SU-DHL-6 (cell line): Measurements from ENCODE around the gene DMBT1.

ENCODE experiments used
- H2AFZ ChIP-seq: fragments of 200-600 bp; sonication (generic); 2 replicates; pipeline ENCODE4 v1.6.1; 2014; ENCODE audit warnings: low read depth, mild to moderate bottlenecking, moderate library complexity, mixed read lengths, antibody characterized with exemption, low read length; ENCODE audit not compliant: severe bottlenecking
- H3F3A ChIP-seq: fragments of 200-600 bp; shearing (Covaris generic); 2 replicates; pipeline ENCODE4 v1.6.0; 2016; ENCODE audit warnings: antibody characterized with exemption, mild to moderate bottlenecking; ENCODE audit not compliant: insufficient read depth
- H3K27ac ChIP-seq: fragments of 200-600 bp; sonication (generic); 2 replicates; pipeline ENCODE4 v1.5.1; 2016; ENCODE audit warnings: low read depth, mild to moderate bottlenecking, low read length, moderate library complexity, mixed read lengths
- H3K27me3 ChIP-seq: fragments of 200-600 bp; sonication (generic), shearing (Covaris generic); 2 replicates; pipeline ENCODE4 v1.6.0; 2014; ENCODE audit warnings: mild to moderate bottlenecking, low read length
- H3K36me3 ChIP-seq: fragments of 200-600 bp; sonication (generic); 2 replicates; pipeline ENCODE4 v1.6.1; 2014; ENCODE audit warnings: mild to moderate bottlenecking, low read length, mixed read lengths
- H3K4me2 ChIP-seq: fragments of 300-600, 200-600 bp; shearing (Covaris generic), sonication (generic); 2 replicates; pipeline ENCODE4 v1.6.0; 2014; ENCODE audit warnings: low read length, low read depth, mild to moderate bottlenecking; ENCODE audit not compliant: poor library complexity, severe bottlenecking
- H3K4me3 ChIP-seq: fragments of 200-600 bp; sonication (generic); 2 replicates; pipeline ENCODE4 v1.5.1; 2014; ENCODE audit warnings: antibody characterized with exemption, low read length, mild to moderate bottlenecking, mixed read lengths; ENCODE audit not compliant: insufficient read depth, poor library complexity, severe bottlenecking
- H3K79me2 ChIP-seq: fragments of 200-600 bp; sonication (generic); 2 replicates; pipeline ENCODE4 v1.6.1; 2014; ENCODE audit warnings: mild to moderate bottlenecking, low read length, moderate library complexity; ENCODE audit not compliant: insufficient read depth
- H3K9ac ChIP-seq: fragments of 200-600 bp; sonication (generic); 2 replicates; pipeline ENCODE4 v1.7.0; 2014; ENCODE audit warnings: mild to moderate bottlenecking, low read length
- H3K9me2 ChIP-seq: fragments of 200-600 bp; sonication (generic); replicated peaks from 2 replicates; pipeline ENCODE4 v1.6.1; 2014; ENCODE audit warnings: low read length; ENCODE audit not compliant: insufficient read depth
- H3K9me3 ChIP-seq: fragments of 200-600 bp; sonication (generic); 2 replicates; pipeline ENCODE4 v1.6.1; 2014; ENCODE audit warnings: low read length, mixed read lengths; ENCODE audit not compliant: insufficient read depth
- H4K20me1 ChIP-seq: fragments of 200-600 bp; sonication (generic); 2 replicates; pipeline ENCODE4 v1.6.1; 2014; ENCODE audit warnings: low read depth, mild to moderate bottlenecking, antibody characterized with exemption, low read length, moderate library complexity, mixed read lengths
- EZH2phosphoT487 ChIP-seq: fragments of 200-600 bp; sonication (generic), shearing (Covaris generic); conservative IDR thresholded peaks from 2 replicates; pipeline ENCODE4 v1.6.1; 2018; ENCODE audit warnings: mild to moderate bottlenecking, antibody characterized with exemption, low read length, moderate library complexity, mixed read lengths
- TF ChIP-seq, protein P1 (sequence below): fragments of 200-600 bp; sonication (generic); IDR thresholded peaks from one replicate; pipeline ENCODE4 v1.5.1; 2017; ENCODE audit warnings: antibody characterized with exemption, mild to moderate bottlenecking, low read length, moderate library complexity; ENCODE audit not compliant: insufficient read depth, poor library complexity, severe bottlenecking

Gene DMBT1

DNA sequence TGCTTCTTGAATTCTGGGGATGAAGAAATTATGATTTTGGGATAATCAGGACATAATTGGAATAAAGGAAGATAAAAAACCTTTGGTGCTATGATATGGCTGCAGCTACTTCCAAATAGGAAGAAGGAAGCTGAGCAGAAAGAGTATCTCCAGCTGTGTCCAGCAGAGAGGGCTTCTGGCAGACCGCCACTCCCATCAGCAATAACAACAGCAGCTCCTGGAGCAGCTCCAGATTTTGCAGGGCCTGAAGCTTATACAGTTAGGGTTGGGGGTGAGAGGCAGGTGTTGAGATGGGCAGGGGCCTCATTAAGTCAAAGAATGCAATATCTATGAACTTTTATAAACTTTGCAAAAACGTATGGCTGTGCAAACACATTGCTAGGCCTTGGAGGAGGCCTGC is 76.8 kb downstream of the DMBT1 start:
- no peaks in the 10 kb centered on the region for H3K79me2 ChIP-seq
- no peak overlapping the region for H3K4me2 ChIP-seq
- H3K9ac ChIP-seq = no peak overlapping the region
- no peaks in the 10 kb centered on the region for H3F3A ChIP-seq
- no peak overlapping the region for H3K27ac ChIP-seq
- no peak overlapping the region for H2AFZ ChIP-seq
- H3K27me3 ChIP-seq = no peaks in the 10 kb centered on the region
- no peak overlapping the region for H3K4me3 ChIP-seq
- H3K9me2 ChIP-seq = no peaks in the 10 kb centered on the region
- H3K9me3 ChIP-seq = no peaks in the 10 kb centered on the region
- no peak for TF ChIP-seq EZH2phosphoT487
- TF ChIP-seq, protein P1, sequence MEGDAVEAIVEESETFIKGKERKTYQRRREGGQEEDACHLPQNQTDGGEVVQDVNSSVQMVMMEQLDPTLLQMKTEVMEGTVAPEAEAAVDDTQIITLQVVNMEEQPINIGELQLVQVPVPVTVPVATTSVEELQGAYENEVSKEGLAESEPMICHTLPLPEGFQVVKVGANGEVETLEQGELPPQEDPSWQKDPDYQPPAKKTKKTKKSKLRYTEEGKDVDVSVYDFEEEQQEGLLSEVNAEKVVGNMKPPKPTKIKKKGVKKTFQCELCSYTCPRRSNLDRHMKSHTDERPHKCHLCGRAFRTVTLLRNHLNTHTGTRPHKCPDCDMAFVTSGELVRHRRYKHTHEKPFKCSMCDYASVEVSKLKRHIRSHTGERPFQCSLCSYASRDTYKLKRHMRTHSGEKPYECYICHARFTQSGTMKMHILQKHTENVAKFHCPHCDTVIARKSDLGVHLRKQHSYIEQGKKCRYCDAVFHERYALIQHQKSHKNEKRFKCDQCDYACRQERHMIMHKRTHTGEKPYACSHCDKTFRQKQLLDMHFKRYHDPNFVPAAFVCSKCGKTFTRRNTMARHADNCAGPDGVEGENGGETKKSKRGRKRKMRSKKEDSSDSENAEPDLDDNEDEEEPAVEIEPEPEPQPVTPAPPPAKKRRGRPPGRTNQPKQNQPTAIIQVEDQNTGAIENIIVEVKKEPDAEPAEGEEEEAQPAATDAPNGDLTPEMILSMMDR = no peak
- no peaks in the 10 kb centered on the region for H4K20me1 ChIP-seq
- no peaks in the 10 kb centered on the region for H3K36me3 ChIP-seq

DNA sequence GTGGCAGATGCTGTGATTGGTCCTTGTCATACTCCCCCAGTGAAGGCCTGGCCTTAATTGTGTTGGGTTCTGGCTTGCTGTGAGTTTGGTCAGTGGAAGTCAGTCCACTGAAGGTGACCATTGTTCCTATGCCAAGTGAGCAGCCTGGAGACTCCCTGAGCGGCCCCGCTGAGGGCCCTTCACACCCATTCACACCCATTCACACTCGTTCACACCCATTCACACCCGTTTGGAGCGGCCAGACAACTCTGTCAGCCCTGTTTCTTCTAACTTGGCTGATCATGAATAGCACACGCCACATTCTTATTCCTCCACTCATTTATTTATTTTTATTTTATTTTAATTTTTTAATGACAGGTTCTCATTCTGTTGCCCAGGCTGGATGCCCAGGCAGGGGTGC is 77.6 kb downstream of the DMBT1 start:
- H3K9ac ChIP-seq = no peak overlapping the region
- H3K9me2 ChIP-seq = no peaks in the 10 kb centered on the region
- H3K36me3 ChIP-seq = no peaks in the 10 kb centered on the region
- no peak overlapping the region for H3K4me3 ChIP-seq
- no peaks in the 10 kb centered on the region for H3K27me3 ChIP-seq
- H4K20me1 ChIP-seq = no peaks in the 10 kb centered on the region
- H3F3A ChIP-seq = no peaks in the 10 kb centered on the region
- no peak overlapping the region for H3K27ac ChIP-seq
- H3K79me2 ChIP-seq = no peaks in the 10 kb centered on the region
- H3K4me2 ChIP-seq = no peak overlapping the region
- TF ChIP-seq EZH2phosphoT487 = no peak
- TF ChIP-seq, protein P1 = no peak
- no peak overlapping the region for H2AFZ ChIP-seq
- H3K9me3 ChIP-seq = no peaks in the 10 kb centered on the region

DNA sequence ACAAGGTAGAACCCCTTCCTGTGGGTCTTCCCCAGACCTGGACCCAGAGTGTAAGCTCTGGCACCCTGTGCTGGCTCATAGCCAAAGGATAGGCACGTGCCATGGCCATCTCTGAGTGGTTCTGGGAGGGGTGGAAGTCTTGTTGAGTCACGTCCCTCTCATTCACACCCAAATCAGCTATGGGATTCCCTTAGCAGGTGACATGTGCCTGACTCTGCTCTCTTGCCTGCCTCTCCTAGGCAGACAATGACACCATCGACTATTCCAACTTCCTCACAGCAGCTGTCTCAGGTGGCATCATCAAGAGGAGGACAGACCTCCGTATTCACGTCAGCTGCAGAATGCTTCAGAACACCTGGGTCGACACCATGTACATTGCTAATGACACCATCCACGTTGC is 79.2 kb downstream of the DMBT1 start:
- TF ChIP-seq, protein P1 = no peak
- TF ChIP-seq EZH2phosphoT487 = no peak
- no peaks in the 10 kb centered on the region for H4K20me1 ChIP-seq

DNA sequence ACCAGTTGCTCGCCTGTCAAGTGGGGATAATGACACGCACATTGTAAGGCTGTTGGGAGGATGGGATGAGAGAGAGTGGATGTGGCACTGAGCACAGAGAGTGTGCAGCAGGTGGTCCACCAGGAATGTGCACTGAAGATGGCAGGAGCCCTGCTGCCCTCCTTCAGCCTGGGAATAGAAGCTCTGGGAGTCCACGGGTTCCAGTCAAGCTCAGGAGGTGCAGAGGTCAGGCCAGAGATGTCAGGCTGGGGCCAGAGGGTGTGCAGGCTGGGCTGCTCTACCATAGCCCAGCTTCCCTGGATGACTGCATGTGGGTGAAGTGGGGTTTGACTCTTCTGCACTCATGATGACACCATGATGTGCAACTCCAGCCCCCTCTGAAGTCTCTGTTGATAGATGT is 80.4 kb downstream of the DMBT1 start:
- H3K9me3 ChIP-seq = no peaks in the 10 kb centered on the region
- no peak overlapping the region for H2AFZ ChIP-seq
- H3K9ac ChIP-seq = no peak overlapping the region
- no peak overlapping the region for H3K4me3 ChIP-seq
- H3F3A ChIP-seq = no peaks in the 10 kb centered on the region
- no peaks in the 10 kb centered on the region for H4K20me1 ChIP-seq
- no peak overlapping the region for H3K4me2 ChIP-seq
- H3K27ac ChIP-seq = no peak overlapping the region
- no peak for TF ChIP-seq EZH2phosphoT487
- TF ChIP-seq, protein P1 = no peak
- H3K36me3 ChIP-seq = no peaks in the 10 kb centered on the region
- H3K79me2 ChIP-seq = no peaks in the 10 kb centered on the region
- H3K27me3 ChIP-seq = no peaks in the 10 kb centered on the region
- no peaks in the 10 kb centered on the region for H3K9me2 ChIP-seq

More for the DNA sequence above, 79.2 kb downstream of the DMBT1 start:
- Histone ChIP-seq H3K27ac (no peak overlapping the region), H3K4me3 (no peak overlapping the region), H3K27me3 (no peaks in the 10 kb centered on the region), H3K9me2 (no peaks in the 10 kb centered on the region), H3K79me2 (no peaks in the 10 kb centered on the region), H3K9me3 (no peaks in the 10 kb centered on the region), H3K36me3 (no peaks in the 10 kb centered on the region), H3F3A (no peaks in the 10 kb centered on the region), H2AFZ (no peak overlapping the region), H3K9ac (no peak overlapping the region), H3K4me2 (no peak overlapping the region)
